Fibroblast of lung (primary cell): ENCODE measurements around the gene EIF2B2.

Experiments used
- EZH2 ChIP-seq: IDR thresholded peaks from 2 replicates; pipeline ENCODE4 v1.5.1; 2012; ENCODE audit warnings: low read length, control low read depth, mild to moderate bottlenecking; ENCODE audit errors: missing control alignments
- TF ChIP-seq, protein P1 (sequence below), 2 donors: IDR thresholded peaks in 1 of 2; conservative IDR thresholded peaks in 1 of 2; 1 replicate in 1 of 2; 2 replicates in 1 of 2; pipeline ENCODE4 v1.5.1; 2011 to 2012; ENCODE audit warnings: low read length in 2 of 2, control low read depth in 1 of 2, inconsistent platforms in 1 of 2, low read depth in 1 of 2, mild to moderate bottlenecking in 1 of 2

DNA sequence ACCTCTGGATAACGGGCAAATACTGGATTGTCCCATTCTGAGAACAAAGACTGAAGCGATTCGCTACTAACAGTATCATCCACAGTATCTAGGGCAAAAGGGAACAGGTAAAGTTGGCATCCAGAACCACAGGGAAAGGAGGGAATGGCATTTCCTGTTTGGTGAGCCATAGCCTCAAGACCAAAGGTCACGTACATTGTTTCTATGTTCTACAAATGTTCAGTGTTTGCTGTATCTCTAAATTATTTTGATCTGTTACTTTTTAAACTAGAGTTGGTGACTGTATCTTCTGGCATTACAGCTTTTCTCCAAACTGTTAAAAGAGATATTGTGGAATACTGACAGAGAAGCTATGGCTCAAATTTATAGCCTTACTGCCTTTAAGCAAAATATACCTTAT is 38.9 kb downstream of the EIF2B2 start:
- TF ChIP-seq, protein P1, sequence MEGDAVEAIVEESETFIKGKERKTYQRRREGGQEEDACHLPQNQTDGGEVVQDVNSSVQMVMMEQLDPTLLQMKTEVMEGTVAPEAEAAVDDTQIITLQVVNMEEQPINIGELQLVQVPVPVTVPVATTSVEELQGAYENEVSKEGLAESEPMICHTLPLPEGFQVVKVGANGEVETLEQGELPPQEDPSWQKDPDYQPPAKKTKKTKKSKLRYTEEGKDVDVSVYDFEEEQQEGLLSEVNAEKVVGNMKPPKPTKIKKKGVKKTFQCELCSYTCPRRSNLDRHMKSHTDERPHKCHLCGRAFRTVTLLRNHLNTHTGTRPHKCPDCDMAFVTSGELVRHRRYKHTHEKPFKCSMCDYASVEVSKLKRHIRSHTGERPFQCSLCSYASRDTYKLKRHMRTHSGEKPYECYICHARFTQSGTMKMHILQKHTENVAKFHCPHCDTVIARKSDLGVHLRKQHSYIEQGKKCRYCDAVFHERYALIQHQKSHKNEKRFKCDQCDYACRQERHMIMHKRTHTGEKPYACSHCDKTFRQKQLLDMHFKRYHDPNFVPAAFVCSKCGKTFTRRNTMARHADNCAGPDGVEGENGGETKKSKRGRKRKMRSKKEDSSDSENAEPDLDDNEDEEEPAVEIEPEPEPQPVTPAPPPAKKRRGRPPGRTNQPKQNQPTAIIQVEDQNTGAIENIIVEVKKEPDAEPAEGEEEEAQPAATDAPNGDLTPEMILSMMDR (conservative IDR thresholded peaks at IDR 0.05 in 1 of 2, IDR thresholded peaks at IDR 0.05 in 1 of 2; ENCODE audit: low read depth in 1 of 2, low read length in 2 of 2) = no peak
- no peak for TF ChIP-seq EZH2
